Fibroblast of skin of right quadriceps (primary cell): Measurements from ENCODE around the gene ATP13A5.

Source experiments
- DNase-seq: peaks from one replicate; pipeline ENCODE4 v3.0.0-alpha.2; 2013

The ATP13A5 gene

GRCh38 chr3:193269343-193270028, 109.1 kb downstream of the ATP13A5 start:
- DNase-seq = no peak

GRCh38 chr3:193262707-193263106, 115.8 kb downstream of the ATP13A5 start:
- no peak for DNase-seq

- no peak for DNase-seq
Measured at GRCh38 chr3:193261970-193262369, 116.6 kb downstream of the ATP13A5 start.

GRCh38 chr3:193253986-193254660, 124.4 kb downstream of the ATP13A5 start:
- no peak for DNase-seq

- DNase-seq = no peak
Measured at GRCh38 chr3:193250492-193250891, 128.1 kb downstream of the ATP13A5 start.

- no peak for DNase-seq
Measured at GRCh38 chr3:193248848-193249468, 129.6 kb downstream of the ATP13A5 start.

- no peak for DNase-seq
Measured at GRCh38 chr3:193243571-193243970, 135.0 kb downstream of the ATP13A5 start.

GRCh38 chr3:193241716-193242115, 136.8 kb downstream of the ATP13A5 start:
- DNase-seq = peak; percentile 15

GRCh38 chr3:193240850-193241706, 137.5 kb downstream of the ATP13A5 start, which contains the start of gene PLAAT1:
TSS of gene PLAAT1 (plus strand) at chr3:193241222. CDS start at chr3:193255651, 14,429 bp downstream.
- peak; percentile 78 for DNase-seq

GRCh38 chr3:193240436-193240849, 138.1 kb downstream of the ATP13A5 start:
- DNase-seq = no peak

GRCh38 chr3:193237030-193237429, 141.5 kb downstream of the ATP13A5 start:
- DNase-seq = no peak

- no peak for DNase-seq
Measured at GRCh38 chr3:193236599-193236998, 142.0 kb downstream of the ATP13A5 start.

- no peak for DNase-seq
Measured at GRCh38 chr3:193231201-193231600, 147.4 kb downstream of the ATP13A5 start.

GRCh38 chr3:193230610-193231009, 147.9 kb downstream of the ATP13A5 start:
- DNase-seq = no peak

- DNase-seq = no peak
Measured at GRCh38 chr3:193229851-193230420, 148.6 kb downstream of the ATP13A5 start.

GRCh38 chr3:193228206-193228605, 150.3 kb downstream of the ATP13A5 start:
- DNase-seq = no peak

- no peak for DNase-seq
Measured at GRCh38 chr3:193225302-193226125, 153.0 kb downstream of the ATP13A5 start.
